GM20000 (cell line): ENCODE measurements around the gene PPP1R16B.

Source experiments
- DNase-seq: peaks from one replicate; pipeline ENCODE4 v3.0.0; 2012; ENCODE audit warnings: low spot score
- CTCF ChIP-seq: IDR thresholded peaks from 2 replicates; pipeline ENCODE4 v1.5.1; 2012; ENCODE audit warnings: mild to moderate bottlenecking, control low read depth; ENCODE audit errors: extremely low read depth, missing control alignments

The PPP1R16B gene

GRCh38 chr20:38871560-38871953 lies 66.1 kb downstream of the PPP1R16B start:
- no peak for TF ChIP-seq CTCF
- DNase-seq: no peak

- no peak for TF ChIP-seq CTCF
- no peak for DNase-seq
These were observed 66.5 kb downstream of the PPP1R16B start for GRCh38 chr20:38872036-38872435.

- DNase-seq: no peak
- TF ChIP-seq CTCF: no peak
These were observed 67.1 kb downstream of the PPP1R16B start for GRCh38 chr20:38872491-38873049.

- DNase-seq: peak; percentile 72
- TF ChIP-seq CTCF: no peak
These were observed 67.6 kb downstream of the PPP1R16B start for GRCh38 chr20:38873050-38873581.

- TF ChIP-seq CTCF: no peak
- DNase-seq: no peak
These were observed 69.1 kb downstream of the PPP1R16B start for GRCh38 chr20:38874460-38875174.

- no peak for TF ChIP-seq CTCF
- peak; percentile 79 for DNase-seq
These were observed 69.9 kb downstream of the PPP1R16B start for GRCh38 chr20:38875175-38875993.

- no peak for DNase-seq
- TF ChIP-seq CTCF: no peak
These were observed 72.0 kb downstream of the PPP1R16B start for GRCh38 chr20:38877483-38877882.
